Adipocyte (in vitro differentiated cells): ENCODE data around the gene B3GNT3.

Source experiments
- DNase-seq: peaks from one replicate; pipeline ENCODE4 v3.0.0-alpha.2; 2015; ENCODE audit warnings: low read depth
- H3K27me3 ChIP-seq: replicated peaks from 2 replicates; pipeline ENCODE4 v1.7.0; 2013; ENCODE audit warnings: mild to moderate bottlenecking, low read length, moderate library complexity; ENCODE audit not compliant: control insufficient read depth, insufficient read depth
- H3K36me3 ChIP-seq: 2 replicates; pipeline ENCODE4 v1.7.0; 2013; ENCODE audit warnings: low read length, mild to moderate bottlenecking, moderate library complexity; ENCODE audit not compliant: control insufficient read depth, insufficient read depth, severe bottlenecking
- H3K4me1 ChIP-seq: 2 replicates; pipeline ENCODE4 v1.7.0; 2013; ENCODE audit warnings: mild to moderate bottlenecking, low read length, moderate library complexity; ENCODE audit not compliant: control insufficient read depth, insufficient read depth
- H3K4me3 ChIP-seq: 2 replicates; pipeline ENCODE4 v1.7.0; 2013; ENCODE audit warnings: mild to moderate bottlenecking, low read length, moderate library complexity
- H3K9ac ChIP-seq: 2 replicates; pipeline ENCODE4 v1.7.0; 2013; ENCODE audit warnings: mild to moderate bottlenecking, low read length, moderate library complexity
- H3K9me3 ChIP-seq: 2 replicates; pipeline ENCODE4 v1.7.0; 2013; ENCODE audit warnings: mild to moderate bottlenecking, low read length, moderate library complexity; ENCODE audit not compliant: control insufficient read depth

The B3GNT3 gene

DNA sequence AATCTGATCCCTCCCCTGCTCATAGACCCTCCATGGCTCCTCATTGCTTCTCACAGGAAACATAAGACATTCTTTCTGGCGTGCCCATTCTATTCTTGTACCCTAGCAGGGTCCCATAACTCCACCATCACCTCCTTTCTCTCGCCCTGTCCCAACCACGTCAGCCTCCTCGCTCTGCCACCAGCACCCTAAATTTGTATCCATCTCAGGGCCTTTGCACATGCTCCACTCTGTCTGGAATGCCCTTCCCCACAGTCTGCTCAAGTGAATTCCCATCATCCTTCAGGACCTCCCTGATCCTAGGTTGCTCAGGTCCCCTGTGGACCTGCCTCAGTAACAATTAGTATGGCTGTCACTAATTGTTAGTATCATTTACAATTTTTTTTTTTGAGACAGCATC, 10.5 kb downstream of the B3GNT3 start:
- no peak overlapping the region for H3K4me3 ChIP-seq
- H3K4me1 ChIP-seq: no peaks in the 10 kb centered on the region
- H3K36me3 ChIP-seq: no peaks in the 10 kb centered on the region
- peaks cover 45% of the 10 kb centered on the region for H3K27me3 ChIP-seq
- no peaks in the 10 kb centered on the region for H3K9me3 ChIP-seq
- DNase-seq: no peak
- H3K9ac ChIP-seq: no peak overlapping the region

DNA sequence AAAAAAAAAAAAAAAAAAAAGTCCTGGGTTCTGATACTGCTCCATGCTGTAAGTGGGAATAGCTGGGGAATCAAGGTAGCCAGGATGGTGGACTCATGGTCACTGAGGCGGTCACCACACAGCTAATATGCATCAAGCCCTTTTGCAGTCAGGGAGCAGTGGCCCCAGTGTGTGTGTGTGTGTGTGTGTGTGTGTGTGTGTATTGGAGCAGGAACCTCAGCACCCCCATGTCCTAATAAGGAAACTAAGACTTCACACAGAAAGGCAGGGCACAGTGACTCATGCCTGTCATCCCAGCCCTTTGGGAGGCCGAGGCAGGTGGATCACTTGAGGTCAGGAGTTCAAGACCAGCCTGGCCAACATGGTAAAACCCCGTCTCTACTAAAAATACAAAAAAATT, 12.0 kb downstream of the B3GNT3 start:
- Histone ChIP-seq H3K27me3 (peaks cover 52% of the 10 kb centered on the region), H3K9me3 (peaks cover 12% of the 10 kb centered on the region), H3K4me1 (no peaks in the 10 kb centered on the region), H3K4me3 (no peak overlapping the region), H3K36me3 (no peaks in the 10 kb centered on the region), H3K9ac (no peak overlapping the region)
- no peak for DNase-seq

DNA sequence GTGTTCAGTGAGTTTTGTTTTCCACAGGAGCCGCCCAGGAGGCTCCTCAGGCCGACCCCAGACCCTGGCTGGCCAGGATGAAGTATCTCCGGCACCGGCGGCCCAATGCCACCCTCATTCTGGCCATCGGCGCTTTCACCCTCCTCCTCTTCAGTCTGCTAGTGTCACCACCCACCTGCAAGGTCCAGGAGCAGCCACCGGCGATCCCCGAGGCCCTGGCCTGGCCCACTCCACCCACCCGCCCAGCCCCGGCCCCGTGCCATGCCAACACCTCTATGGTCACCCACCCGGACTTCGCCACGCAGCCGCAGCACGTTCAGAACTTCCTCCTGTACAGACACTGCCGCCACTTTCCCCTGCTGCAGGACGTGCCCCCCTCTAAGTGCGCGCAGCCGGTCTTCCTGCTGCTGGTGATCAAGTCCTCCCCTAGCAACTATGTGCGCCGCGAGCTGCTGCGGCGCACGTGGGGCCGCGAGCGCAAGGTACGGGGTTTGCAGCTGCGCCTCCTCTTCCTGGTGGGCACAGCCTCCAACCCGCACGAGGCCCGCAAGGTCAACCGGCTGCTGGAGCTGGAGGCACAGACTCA, 12.9 kb downstream of the B3GNT3 start:
- H3K4me3 ChIP-seq: no peak overlapping the region
- H3K9me3 ChIP-seq: peaks cover 12% of the 10 kb centered on the region
- no peaks in the 10 kb centered on the region for H3K4me1 ChIP-seq
- DNase-seq: no peak
- no peaks in the 10 kb centered on the region for H3K36me3 ChIP-seq
- peaks cover 54% of the 10 kb centered on the region for H3K27me3 ChIP-seq
- no peak overlapping the region for H3K9ac ChIP-seq

DNA sequence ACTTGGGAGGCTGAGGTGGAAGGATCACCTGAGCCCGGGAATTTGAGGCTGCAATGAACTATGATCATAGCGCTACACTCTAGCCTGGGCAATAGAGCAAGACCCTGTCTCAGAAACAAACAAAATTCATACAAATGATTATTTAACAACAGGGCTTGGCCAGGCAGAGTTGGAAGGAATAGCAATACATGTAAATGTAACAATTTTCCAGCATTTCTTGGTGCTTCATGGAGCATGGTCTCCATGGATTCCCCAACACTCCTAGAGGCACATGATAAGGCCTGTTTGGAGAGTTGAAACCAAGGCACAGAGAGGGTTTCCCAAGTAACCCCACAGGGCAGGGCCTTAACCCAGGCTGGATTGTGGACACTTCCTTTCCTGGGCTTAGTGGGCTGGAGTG, 16.2 kb downstream of the B3GNT3 start:
- Histone ChIP-seq H3K9ac (no peak overlapping the region), H3K4me1 (no peaks in the 10 kb centered on the region), H3K9me3 (peaks cover 18% of the 10 kb centered on the region), H3K27me3 (peaks cover 49% of the 10 kb centered on the region), H3K36me3 (no peaks in the 10 kb centered on the region), H3K4me3 (no peak overlapping the region)
- DNase-seq: no peak

DNA sequence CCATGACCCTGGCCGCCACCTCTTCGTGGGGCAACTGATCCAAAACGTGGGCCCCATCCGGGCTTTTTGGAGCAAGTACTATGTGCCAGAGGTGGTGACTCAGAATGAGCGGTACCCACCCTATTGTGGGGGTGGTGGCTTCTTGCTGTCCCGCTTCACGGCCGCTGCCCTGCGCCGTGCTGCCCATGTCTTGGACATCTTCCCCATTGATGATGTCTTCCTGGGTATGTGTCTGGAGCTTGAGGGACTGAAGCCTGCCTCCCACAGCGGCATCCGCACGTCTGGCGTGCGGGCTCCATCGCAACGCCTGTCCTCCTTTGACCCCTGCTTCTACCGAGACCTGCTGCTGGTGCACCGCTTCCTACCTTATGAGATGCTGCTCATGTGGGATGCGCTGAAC, 16.7 kb downstream of the B3GNT3 start:
- no peak for DNase-seq
- peaks cover 23% of the 10 kb centered on the region for H3K9me3 ChIP-seq
- peaks cover 48% of the 10 kb centered on the region for H3K27me3 ChIP-seq
- H3K36me3 ChIP-seq: no peaks in the 10 kb centered on the region
- no peak overlapping the region for H3K4me3 ChIP-seq
- H3K4me1 ChIP-seq: no peaks in the 10 kb centered on the region
- H3K9ac ChIP-seq: no peak overlapping the region

DNA sequence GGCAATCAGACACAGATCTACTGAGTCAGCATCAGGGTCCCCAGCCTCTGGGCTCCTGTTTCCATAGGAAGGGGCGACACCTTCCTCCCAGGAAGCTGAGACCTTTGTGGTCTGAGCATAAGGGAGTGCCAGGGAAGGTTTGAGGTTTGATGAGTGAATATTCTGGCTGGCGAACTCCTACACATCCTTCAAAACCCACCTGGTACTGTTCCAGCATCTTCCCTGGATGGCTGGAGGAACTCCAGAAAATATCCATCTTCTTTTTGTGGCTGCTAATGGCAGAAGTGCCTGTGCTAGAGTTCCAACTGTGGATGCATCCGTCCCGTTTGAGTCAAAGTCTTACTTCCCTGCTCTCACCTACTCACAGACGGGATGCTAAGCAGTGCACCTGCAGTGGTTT, 17.2 kb downstream of the B3GNT3 start:
- H3K4me1 ChIP-seq: no peaks in the 10 kb centered on the region
- no peaks in the 10 kb centered on the region for H3K36me3 ChIP-seq
- H3K9ac ChIP-seq: no peak overlapping the region
- DNase-seq: no peak
- no peak overlapping the region for H3K4me3 ChIP-seq
- H3K9me3 ChIP-seq: peaks cover 24% of the 10 kb centered on the region
- H3K27me3 ChIP-seq: peaks cover 48% of the 10 kb centered on the region

DNA sequence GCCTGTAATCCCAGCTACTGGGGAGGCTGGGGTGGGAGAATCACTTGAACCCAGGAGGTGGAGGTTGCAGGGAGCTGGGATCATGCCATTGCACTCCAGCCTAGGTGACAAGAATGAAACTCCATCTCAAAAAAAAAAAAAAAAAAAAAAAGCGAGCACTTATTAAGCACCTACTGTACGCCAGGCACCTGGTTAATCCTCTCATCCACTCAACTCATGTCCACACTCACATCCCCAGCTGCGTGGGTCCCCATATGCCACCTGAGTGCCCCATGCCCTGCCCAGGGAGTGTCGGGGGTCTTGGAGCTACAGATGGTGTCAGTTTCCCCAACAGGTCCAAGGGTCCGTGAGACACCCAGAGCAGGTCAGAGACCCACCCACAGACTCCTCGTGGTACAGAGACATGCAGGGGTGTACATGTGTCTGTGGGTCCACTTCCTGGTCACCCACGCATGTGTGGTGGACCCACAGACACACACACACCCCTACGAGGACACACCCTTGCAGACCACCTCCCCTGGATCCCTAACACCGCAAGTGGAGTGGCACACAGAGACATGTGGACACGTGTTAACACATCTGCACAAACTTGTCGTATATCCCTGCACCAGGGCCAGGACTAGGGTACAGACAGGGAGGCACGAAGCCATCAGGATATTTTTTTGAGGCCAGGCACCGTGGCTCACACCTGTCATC, 22.9 kb downstream of the B3GNT3 start:
- H3K36me3 ChIP-seq: no peaks in the 10 kb centered on the region
- H3K4me3 ChIP-seq: no peak overlapping the region

DNA sequence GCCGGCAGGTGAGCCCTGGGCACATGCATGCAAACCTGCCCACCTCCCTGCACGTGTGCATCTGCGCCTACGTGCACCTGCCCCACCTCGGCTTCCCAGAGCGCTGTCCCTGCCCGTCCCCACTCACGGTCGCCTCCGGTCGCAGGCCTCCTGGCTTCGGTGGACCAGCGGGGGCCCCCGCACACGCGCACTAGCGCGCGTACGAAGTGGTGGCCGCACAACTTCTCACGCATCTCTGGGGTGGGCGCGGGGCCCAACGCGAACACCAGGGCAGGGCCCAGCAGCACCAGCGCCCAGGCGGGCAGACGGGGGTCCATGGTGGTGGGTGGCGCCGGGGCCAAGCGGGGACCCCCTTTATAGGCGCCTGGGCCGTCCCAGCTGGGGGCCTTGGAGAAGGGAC, 26.3 kb downstream of the B3GNT3 start, which contains the start of gene INSL3:
Gene INSL3, minus strand, starts transcription at position 330 of the 400 bp plus-strand sequence. Its CDS starts 13 bp downstream, at position 317.
- H3K4me1 ChIP-seq: no peaks in the 10 kb centered on the region
- H3K9ac ChIP-seq: no peak within 1 kb of the TSS
- no peaks in the 10 kb centered on the region for H3K36me3 ChIP-seq
- H3K4me3 ChIP-seq: no peak within 1 kb of the TSS
- H3K27me3 ChIP-seq: peaks cover 12% of the 10 kb centered on the region
- no peak for DNase-seq
- peaks cover 5% of the 10 kb centered on the region for H3K9me3 ChIP-seq

More for the DNA sequence above, 22.9 kb downstream of the B3GNT3 start:
- H3K27me3 ChIP-seq: peaks cover 23% of the 10 kb centered on the region
- no peak overlapping the region for H3K9ac ChIP-seq
- no peaks in the 10 kb centered on the region for H3K4me1 ChIP-seq
- DNase-seq: no peak
- peaks cover 11% of the 10 kb centered on the region for H3K9me3 ChIP-seq

DNA sequence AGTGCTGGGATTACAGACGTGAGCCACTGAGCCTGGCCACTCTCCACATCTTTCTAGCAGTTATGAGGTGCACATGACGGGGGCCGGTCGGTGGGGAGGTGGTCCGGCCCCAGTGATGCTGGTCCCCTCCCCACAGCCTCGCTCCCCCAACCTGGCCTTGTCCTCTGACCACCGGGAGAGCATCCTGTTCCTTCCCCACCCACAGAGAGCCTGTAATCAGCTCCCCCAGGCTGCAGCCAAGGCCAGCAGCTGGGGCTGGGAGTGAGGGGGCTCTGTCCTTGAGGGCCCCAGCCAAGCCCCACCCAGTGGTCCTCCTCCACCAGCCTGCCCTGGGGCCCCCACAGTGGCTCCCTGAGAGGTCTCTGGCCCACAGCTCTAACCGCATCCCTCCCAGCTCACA, 29.4 kb downstream of the B3GNT3 start:
- H3K9me3 ChIP-seq: no peaks in the 10 kb centered on the region
- no peaks in the 10 kb centered on the region for H3K4me1 ChIP-seq
- H3K36me3 ChIP-seq: no peaks in the 10 kb centered on the region
- no peak overlapping the region for H3K9ac ChIP-seq
- H3K27me3 ChIP-seq: no peaks in the 10 kb centered on the region
- no peak overlapping the region for H3K4me3 ChIP-seq
- no peak for DNase-seq

DNA sequence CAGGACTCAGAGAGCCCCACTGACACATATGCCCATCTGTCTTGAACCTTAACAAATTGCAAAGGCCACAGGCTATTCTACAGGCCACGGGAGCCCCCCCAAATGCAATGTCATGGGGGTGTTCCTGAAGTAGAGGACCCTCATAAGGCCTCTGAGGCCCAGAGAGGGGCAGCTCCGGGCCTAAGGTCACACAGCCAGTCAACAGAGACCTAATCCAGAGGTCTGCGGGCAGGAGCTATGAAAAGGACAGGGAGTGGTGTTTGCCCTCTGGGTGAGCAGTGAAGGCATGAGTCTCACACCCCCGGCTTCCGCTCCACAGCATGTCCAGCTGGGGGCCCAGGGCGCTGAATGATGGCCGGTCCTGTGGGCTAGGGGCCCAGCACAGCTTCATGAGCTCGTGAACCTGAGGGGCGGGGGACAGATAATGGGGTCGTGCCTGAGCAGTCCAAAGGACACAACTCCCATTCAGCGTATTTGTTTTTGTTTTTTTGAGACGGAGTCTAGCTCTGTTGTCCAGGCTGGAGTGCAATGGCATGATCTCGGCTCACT, 31.6 kb downstream of the B3GNT3 start:
- no peak for DNase-seq
- Histone ChIP-seq H3K9me3 (no peaks in the 10 kb centered on the region), H3K4me3 (no peak overlapping the region), H3K36me3 (no peaks in the 10 kb centered on the region), H3K4me1 (no peaks in the 10 kb centered on the region), H3K27me3 (peaks cover 4% of the 10 kb centered on the region), H3K9ac (no peak overlapping the region)

DNA sequence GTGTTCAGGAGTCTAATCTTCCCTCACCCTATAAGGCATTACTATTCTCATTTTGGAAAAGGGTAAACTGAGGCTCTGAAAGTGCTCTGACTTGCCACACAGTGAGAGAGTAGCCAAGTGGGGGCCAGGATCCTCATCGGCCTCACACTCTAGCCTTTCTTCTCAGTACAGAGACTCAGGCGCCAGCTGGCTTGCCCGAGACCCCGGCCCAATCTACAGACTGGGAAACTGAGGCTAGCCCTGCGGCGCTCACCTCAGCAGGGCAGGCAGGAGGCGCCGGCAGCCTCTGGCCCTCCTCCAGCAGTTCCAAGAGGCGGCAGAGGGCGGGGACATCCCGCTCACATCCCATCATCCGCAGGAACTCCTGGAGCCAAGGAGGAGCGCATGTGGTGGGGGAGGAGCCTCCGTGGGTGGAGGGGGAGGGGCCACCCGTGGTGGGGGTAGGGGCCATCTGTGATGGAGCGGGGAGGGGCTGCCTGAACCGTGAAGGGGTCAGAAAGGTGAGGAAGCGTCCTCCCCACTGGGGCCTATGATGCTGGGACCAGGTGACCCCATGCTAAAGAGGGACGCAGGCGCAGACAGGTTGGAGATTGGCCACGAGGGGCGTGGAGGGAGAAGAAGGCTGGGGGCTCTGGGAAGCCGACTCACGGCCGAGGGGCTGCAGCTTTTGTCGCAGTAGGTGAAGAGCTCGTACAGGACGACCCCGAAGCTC, 35.1 kb downstream of the B3GNT3 start:
- no peak overlapping the region for H3K4me3 ChIP-seq

More for the DNA sequence above, 35.1 kb downstream of the B3GNT3 start:
- H3K9ac ChIP-seq: no peak overlapping the region
- peaks cover 4% of the 10 kb centered on the region for H3K27me3 ChIP-seq
- H3K9me3 ChIP-seq: no peaks in the 10 kb centered on the region
- no peaks in the 10 kb centered on the region for H3K4me1 ChIP-seq
- DNase-seq: no peak
- peaks cover 4% of the 10 kb centered on the region for H3K36me3 ChIP-seq
